ENCODE data around the gene CUL1.

- TF ChIP-seq EZH2 (IDR thresholded peaks at IDR 0.05; ENCODE audit: borderline replicate concordance, low read length) (no peak), CTCF (IDR thresholded peaks at IDR 0.05; ENCODE audit: low read length) (no peak)
These were observed 18.6 kb downstream of the CUL1 start for GRCh38 chr7:148717266-148717793.

Measured in OCI-LY1 (cell line).